HG03571 (cell line): ENCODE results near the gene TBX18.

Experiments used
- ATAC-seq: cut with Tn5 transposase; IDR thresholded peaks from one replicate; pipeline ENCODE4 v1.9.1; 2021; ENCODE audit not compliant: unreplicated experiment

Gene TBX18

DNA sequence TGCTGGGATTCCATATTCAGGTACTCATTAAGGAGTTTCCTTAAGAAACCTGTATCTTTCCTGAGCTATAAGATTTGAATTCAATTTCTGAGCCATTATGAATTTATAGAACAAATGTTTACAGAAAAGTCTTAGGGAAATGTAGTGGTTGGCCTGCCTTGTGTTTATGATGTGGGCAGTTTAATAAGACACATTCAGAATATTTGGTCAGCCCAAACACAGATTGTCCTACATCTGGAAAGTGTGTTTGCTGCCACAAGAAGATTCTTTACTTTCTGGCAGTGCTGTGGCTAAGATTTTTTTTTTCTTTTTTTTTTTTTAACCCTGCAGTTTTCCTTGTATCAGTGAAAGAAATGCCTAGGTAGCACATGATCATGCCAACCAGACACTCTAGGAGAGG is 15.2 kb downstream of the TBX18 start:
- ATAC-seq = no peak

DNA sequence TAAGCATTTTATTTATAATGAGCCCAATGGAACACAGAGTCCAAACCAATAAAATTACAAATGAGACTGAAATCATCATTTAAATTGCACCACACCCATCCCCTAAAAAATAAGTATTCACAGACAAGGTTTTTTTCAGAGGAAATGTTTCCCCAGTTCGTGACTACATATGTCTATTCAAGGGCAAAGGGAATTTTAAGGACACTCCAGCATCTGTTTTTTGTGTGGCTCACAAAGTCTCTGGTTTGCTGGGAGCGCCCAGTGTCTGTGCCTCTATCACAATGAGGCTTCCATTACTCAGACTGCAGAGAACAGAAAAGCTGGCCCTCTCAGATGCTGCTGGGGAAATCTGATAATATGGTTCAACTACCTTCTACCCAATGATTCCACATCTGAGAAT is 16.0 kb downstream of the TBX18 start:
- no peak for ATAC-seq

- ATAC-seq = no peak
Measured at GRCh38 chr6:84743616-84744015, 20.8 kb downstream of the TBX18 start.

DNA sequence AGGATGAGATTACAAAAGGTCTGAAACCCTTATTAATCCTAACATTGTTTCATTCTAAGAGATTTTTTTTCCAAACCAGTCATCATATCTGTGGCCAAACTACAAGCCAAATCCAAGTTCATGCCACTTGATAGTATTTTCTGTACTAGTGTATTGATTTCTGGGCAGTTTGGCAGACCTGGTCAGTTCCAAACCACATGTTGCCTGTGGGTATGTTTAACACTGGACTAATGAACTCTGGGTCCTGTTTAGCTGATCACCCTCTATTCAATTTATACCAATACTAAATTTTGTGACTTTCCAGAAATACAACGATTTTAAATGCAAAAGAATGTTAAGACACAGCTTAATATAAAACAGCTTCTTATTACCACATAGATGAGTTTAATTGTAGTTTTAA is 24.0 kb downstream of the TBX18 start:
- no peak for ATAC-seq

GRCh38 chr6:84739866-84740208 is 24.6 kb downstream of the TBX18 start:
- no peak for ATAC-seq

GRCh38 chr6:84738996-84739865 is 25.2 kb downstream of the TBX18 start:
- ATAC-seq = no peak

DNA sequence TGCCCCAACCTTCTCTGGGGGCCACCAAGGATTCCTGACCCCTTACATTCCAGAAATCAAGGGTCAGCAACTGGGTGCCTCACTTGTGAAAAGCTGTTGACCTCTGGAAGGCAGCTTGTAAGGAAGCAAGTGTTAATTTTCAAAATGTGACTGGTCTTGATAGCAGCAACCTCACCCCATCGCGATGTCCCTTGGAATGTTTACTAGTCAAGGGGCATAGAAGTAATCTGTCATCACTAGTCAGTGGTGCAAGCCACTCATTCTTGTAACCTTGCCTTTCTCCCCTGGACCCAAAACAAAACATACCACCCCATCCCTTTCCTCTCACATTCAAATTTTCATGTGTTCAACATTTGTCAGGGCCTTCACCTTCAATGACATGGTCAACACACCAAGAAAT is 30.5 kb downstream of the TBX18 start:
- no peak for ATAC-seq

DNA sequence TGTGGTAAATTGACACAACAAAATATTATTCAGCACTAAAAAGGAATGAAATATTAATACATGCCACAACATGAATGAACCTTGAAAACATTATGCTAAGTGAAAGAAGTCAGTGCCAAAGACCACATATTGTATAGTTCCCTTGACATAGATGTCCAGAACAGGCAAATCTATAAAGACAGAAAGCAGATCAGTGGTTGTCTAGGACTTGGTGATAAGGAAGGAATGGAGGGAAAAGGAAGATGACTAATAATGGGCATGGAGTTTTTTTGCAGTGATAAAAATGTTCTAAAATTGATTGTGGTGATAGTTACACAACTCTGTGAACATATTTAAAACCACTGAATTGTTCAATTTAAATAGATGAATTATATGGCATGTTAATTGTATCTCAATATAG is 32.5 kb downstream of the TBX18 start:
- no peak for ATAC-seq

DNA sequence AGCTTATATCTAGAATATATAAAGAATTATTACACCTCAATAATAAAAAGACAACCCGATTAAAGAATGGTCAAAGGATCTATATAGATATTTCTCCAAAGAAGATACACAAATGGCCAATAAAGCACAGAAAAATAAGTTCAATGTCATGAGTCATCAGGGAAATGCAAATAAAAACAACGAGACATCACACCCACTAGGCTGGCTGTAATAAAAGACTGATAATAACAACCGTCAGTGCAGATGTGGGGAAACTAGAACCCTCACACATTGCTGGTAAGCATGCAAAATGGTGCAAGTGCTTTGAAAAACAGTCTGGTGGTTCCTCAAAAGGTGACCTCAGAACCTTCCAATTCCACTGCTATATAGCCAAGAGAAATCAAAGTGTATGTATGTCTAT is 33.0 kb downstream of the TBX18 start:
- no peak for ATAC-seq

DNA sequence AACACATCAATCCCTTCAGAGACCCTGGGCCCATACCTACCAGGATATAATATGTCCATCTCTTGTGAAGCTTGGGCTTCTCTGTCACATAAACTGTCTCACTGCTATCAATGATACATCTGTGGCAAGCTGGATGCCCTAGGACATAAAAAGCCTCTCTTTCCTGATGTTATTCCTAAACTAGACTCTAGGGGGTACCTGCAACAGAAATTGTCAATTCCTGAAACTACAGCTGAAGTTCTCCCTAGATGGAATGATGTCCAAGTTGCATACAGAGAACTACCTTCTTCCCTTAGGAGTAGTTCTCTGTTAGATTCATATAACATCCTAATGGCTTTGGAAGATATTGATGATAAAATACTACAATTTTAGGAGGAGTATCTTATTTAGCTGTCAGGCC is 35.8 kb downstream of the TBX18 start:
- no peak for ATAC-seq

GRCh38 chr6:84719152-84719551 is 45.2 kb downstream of the TBX18 start:
- ATAC-seq = no peak

GRCh38 chr6:84718038-84718955 is 46.1 kb downstream of the TBX18 start:
- no peak for ATAC-seq

DNA sequence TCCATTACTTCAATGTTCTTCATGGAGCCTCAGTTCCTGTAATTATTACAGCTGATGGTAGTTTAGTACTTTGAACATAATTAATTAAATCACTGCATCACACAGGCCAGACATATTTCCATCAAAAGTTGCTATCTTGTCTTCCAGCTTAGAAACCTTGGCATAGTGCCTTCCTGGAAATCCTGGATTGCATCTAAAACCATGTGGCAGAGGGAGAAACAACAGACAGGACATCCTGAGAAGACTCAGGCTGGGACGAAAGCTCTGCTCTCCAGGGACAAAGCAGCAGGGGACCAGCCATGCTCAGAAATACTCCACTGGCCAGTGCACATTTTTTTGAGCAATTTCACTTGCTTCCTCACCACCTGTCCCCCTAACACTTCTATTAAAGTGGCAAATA is 55.3 kb downstream of the TBX18 start:
- no peak for ATAC-seq

GRCh38 chr6:84707171-84707570 is 57.2 kb downstream of the TBX18 start:
- ATAC-seq = no peak

- ATAC-seq = no peak
Measured at GRCh38 chr6:84696166-84696565, 68.2 kb downstream of the TBX18 start.

DNA sequence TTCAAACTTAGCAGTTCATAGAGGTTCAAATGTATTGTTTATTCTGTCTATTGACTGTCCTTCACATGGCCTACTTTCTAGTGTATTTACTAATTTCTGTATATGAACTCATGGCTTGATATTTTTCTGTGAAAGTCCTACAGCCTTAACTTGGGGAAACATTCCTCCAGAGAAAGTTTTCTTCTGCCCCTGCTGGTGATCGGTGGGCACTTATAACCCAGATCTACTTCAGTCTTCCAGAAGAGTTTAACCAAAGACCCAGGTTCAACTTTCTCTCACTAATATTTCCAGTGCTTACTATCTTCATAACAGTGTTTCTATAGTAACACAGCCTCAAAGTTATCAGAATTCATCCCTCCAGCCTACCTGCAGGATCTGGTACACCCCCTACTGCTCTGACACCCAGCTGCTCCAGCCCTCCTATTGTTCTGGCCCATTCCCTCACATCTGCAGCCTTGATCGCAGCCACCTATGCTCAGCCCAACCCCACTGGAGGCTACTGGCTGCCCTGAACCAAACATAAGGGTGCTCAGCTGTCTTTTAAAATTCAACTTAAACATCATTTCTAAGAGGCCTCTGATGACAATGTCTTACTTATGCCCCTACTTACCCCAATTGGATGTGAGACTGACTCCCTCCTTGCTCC is 72.3 kb downstream of the TBX18 start:
- no peak for ATAC-seq

GRCh38 chr6:84688141-84688873 is 76.1 kb downstream of the TBX18 start:
- no peak for ATAC-seq

DNA sequence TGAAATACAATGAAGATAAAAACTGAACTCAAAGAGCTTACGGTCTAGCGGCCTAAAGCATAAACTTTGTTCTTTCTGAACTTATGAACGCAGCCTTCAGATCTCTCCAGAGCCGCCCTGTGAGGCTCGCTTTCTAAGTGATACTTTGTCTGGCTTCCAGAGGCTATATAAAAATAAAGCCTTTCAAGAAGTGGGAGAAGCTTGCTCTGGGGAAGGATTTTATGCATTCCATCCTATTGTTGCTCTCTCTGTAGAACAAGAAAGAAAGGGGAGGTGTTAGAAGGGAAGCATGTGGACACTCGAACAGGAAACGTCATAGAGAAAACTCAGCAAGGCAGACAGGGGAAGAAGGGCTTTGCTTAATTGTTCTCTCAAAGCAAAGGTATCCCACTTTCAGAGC is 77.0 kb downstream of the TBX18 start:
- ATAC-seq = no peak

DNA sequence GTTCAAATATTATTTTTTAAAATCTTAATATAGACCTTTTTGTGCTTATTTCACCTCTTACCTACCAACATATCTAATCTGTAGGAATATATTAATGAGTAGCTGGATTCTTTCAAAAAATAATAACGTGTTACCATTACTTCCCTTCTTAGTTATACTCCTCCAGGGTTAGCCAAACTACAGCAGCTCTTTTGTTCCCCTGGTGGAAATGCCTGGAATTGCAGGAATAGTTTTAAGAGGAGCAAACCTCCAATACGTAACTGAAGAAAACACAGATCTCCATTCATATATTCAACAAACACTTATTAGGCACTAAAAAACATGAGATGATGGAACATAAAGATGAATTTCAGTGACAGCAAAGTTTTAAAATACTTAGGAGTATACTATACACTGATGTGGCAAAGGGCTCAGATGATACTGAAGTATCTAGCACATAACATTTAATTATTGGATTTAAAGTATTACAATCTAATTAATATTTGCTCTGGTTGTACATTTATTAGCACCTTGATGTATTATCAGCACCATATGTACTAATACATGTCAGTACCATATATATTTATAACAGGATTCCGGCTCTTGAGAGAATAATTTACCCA is 78.3 kb downstream of the TBX18 start:
- ATAC-seq = no peak

DNA sequence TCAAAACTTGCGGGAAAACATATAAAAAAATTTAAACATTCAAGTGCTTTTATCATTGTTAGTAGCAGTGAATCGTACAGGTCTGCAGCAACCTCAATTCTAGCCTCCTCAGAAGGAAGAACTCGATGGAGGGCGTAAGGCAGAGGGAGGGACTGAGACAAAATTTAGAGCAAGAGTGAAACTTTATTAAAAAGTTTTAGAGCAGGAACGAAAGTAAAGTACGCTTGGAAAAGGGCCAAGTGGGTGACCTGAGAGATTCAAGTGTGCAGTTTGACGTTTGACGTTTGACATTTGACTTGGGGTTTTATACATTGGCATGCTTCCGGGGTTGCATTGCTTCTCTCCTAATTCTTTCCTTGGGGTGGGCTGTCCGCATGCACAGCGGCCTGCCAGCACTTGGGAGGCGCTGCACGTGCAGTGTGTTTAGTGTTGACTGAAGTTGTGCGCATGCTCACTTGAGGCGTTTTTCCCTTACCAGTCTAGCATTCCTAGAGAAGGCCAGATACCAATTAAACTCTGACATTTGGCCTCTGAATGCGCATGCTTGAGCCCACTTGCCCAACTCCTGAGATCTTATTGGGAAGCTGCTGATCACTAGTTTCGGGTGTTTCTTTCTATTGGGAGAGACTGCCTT is 82.6 kb downstream of the TBX18 start:
- no peak for ATAC-seq
